K562 (cell line): ENCODE data around the gene CD69. TPM values are rescaled to one million over a fixed set of nuclear protein-coding genes. Genes with fewer than 3 reads are reported as not detected.

Experiments used
- BRD4 ChIP-seq: fragments of 200-600 bp; sonication (generic); IDR thresholded peaks from 2 replicates; pipeline ENCODE4 v1.6.1; 2017; ENCODE audit warnings: inconsistent platforms
- E2F6 ChIP-seq, 2 experiments: IDR thresholded peaks; 2 replicates each; pipeline ENCODE4 v1.6.1; 2011; ENCODE audit warnings: borderline replicate concordance in 1 of 2, control low read depth in 1 of 2, low read depth in 1 of 2, low read length in 1 of 2, mild to moderate bottlenecking in 1 of 2, mixed read lengths in 1 of 2, moderate library complexity in 1 of 2; ENCODE audit not compliant: insufficient read depth in 1 of 2, insufficient read length in 1 of 2, poor library complexity in 1 of 2, severe bottlenecking in 1 of 2; ENCODE audit errors: extremely low read depth in 1 of 2
- ETS1 ChIP-seq: conservative IDR thresholded peaks from 2 replicates; pipeline ENCODE4 v1.6.1; 2011; ENCODE audit warnings: low read depth, mild to moderate bottlenecking, low read length; ENCODE audit not compliant: control insufficient read depth
- MYBL2 ChIP-seq, 2 experiments: fragments of 450-650 bp in 1 of 2; sonication (generic) in 1 of 2; formaldehyde crosslinking in 1 of 2; IDR thresholded peaks; 2 replicates each; pipeline versions ENCODE4 v1.6.1 to v1.8.1; 2017 to 2022; ENCODE audit warnings: borderline replicate concordance in 1 of 2, inconsistent platforms in 1 of 2, low read depth in 1 of 2, mild to moderate bottlenecking in 1 of 2, missing genetic modification reagents in 1 of 2, moderate library complexity in 1 of 2
- NCOR1 ChIP-seq: fragments of 450-650 bp; IDR thresholded peaks from 2 replicates; pipeline ENCODE4 v1.6.1; 2016; ENCODE audit warnings: mild to moderate bottlenecking, moderate library complexity
- PCBP1 ChIP-seq: fragments of 200-400 bp; formaldehyde crosslinking; IDR thresholded peaks from 2 replicates; pipeline ENCODE4 v1.6.1; 2018; ENCODE audit warnings: mild to moderate bottlenecking, low read depth, low read length; ENCODE audit not compliant: poor library complexity, severe bottlenecking
- POLR2AphosphoS2 ChIP-seq: IDR thresholded peaks from 2 replicates; pipeline ENCODE4 v1.6.1; 2012; ENCODE audit warnings: low read length, improper control_type of control experiment
- RBM17 ChIP-seq: fragments of 200-400 bp; formaldehyde crosslinking; IDR thresholded peaks from 2 replicates; pipeline ENCODE4 v1.6.1; 2017; ENCODE audit warnings: low read depth, mild to moderate bottlenecking, low read length, borderline replicate concordance
- SMARCA5 ChIP-seq: fragments of 450-650 bp; IDR thresholded peaks from 2 replicates; pipeline ENCODE4 v1.6.1; 2016
- SOX6 ChIP-seq: fragments of 450-650 bp; IDR thresholded peaks from 2 replicates; pipeline ENCODE4 v1.6.1; 2014; ENCODE audit warnings: mild to moderate bottlenecking
- YBX1 ChIP-seq: fragments of 450-650 bp; IDR thresholded peaks from 2 replicates; pipeline ENCODE4 v1.7.1; 2016; ENCODE audit warnings: mild to moderate bottlenecking
- polyA plus RNA-seq, 8 experiments: library from polyadenylated mRNA; depleted of rRNA in 4 of 8; stranded (reverse) in 5 of 8; unstranded in 3 of 8; fragments of >200 nt; fragmentation: Nextera tagmentation in 2 of 8; fragmentation: Illumina TruSeq in 1 of 8; extraction: Ambion mirVana in 2 of 8; extraction: Trizol in 1 of 8; gene quantifications; 2 replicates each; pipeline versions ENCODE4 v1.2.1 to v1.2.3, GENCODE V29; 2011 to 2014; ENCODE audit warnings: inconsistent platforms in 1 of 8, missing spikeins in 1 of 8
- total RNA-seq, 7 experiments: library from RNA; depleted of rRNA in 6 of 7; stranded (reverse); fragments of >200 nt in 6 of 7; fragmentation: Illumina TruSeq in 2 of 7; extraction: Trizol in 2 of 7; gene quantifications; 2 replicates each; pipeline versions ENCODE4 v1.2.1 to v1.2.3, GENCODE V29; 2011 to 2021; ENCODE audit warnings: low replicate concordance in 1 of 7
- TF ChIP-seq, protein P1 (sequence below), 2 experiments: fragments of 150-350 bp in 1 of 2; IDR thresholded peaks; 2 replicates each; pipeline ENCODE4 v1.6.1; 2012 to 2016; ENCODE audit warnings: low read depth in 2 of 2, low read length in 2 of 2, mild to moderate bottlenecking in 1 of 2, moderate library complexity in 1 of 2
- TF ChIP-seq, protein P2 (sequence below): fragments of 450-650 bp; IDR thresholded peaks from 2 replicates; pipeline ENCODE4 v1.6.1; 2016; ENCODE audit warnings: mild to moderate bottlenecking
- TF ChIP-seq, protein P3 (sequence below), 3 experiments: IDR thresholded peaks in 2 of 3; conservative IDR thresholded peaks in 1 of 3; 2 replicates each; pipeline ENCODE4 v1.5.1; 2011 to 2012; ENCODE audit warnings: low read length in 3 of 3, mild to moderate bottlenecking in 3 of 3, control low read depth in 2 of 3, improper control_type of control experiment in 1 of 3, inconsistent platforms in 1 of 3, low read depth in 1 of 3, mixed read lengths in 1 of 3, moderate library complexity in 1 of 3; ENCODE audit not compliant: insufficient read depth in 2 of 3

Gene CD69
- total and polyA plus RNA-seq, 9 of the 15 experiments (the other 6 are each of a cell fraction or from before 2014, with no cell fraction given), result 11.7 to 243 (median 54.4) TPM

- TF ChIP-seq SMARCA5 (no peak), MYBL2 (IDR thresholded peaks at IDR 0.05; ENCODE audit: low read depth) (no peak), MYBL2 (CRISPR knock-in tag; IDR thresholded peaks at IDR 0.05; ENCODE audit: borderline replicate concordance) (no peak), RBM17 (no peak), NCOR1 (peak; percentile 48), PCBP1 (no peak), ETS1 (no peak), BRD4 (no peak), SOX6 (peak; percentile 69; the same call in 1 of the 2 replicates), E2F6 (IDR thresholded peaks at IDR 0.05; ENCODE audit: borderline replicate concordance in 1 of 2, extremely low read depth in 1 of 2, insufficient read depth in 1 of 2, insufficient read length in 1 of 2, low read depth in 1 of 2, low read length in 1 of 2, poor library complexity in 1 of 2, severe bottlenecking in 1 of 2) (no peak), YBX1 (no peak), POLR2AphosphoS2 (peak; percentile 97)
- TF ChIP-seq, protein P1, sequence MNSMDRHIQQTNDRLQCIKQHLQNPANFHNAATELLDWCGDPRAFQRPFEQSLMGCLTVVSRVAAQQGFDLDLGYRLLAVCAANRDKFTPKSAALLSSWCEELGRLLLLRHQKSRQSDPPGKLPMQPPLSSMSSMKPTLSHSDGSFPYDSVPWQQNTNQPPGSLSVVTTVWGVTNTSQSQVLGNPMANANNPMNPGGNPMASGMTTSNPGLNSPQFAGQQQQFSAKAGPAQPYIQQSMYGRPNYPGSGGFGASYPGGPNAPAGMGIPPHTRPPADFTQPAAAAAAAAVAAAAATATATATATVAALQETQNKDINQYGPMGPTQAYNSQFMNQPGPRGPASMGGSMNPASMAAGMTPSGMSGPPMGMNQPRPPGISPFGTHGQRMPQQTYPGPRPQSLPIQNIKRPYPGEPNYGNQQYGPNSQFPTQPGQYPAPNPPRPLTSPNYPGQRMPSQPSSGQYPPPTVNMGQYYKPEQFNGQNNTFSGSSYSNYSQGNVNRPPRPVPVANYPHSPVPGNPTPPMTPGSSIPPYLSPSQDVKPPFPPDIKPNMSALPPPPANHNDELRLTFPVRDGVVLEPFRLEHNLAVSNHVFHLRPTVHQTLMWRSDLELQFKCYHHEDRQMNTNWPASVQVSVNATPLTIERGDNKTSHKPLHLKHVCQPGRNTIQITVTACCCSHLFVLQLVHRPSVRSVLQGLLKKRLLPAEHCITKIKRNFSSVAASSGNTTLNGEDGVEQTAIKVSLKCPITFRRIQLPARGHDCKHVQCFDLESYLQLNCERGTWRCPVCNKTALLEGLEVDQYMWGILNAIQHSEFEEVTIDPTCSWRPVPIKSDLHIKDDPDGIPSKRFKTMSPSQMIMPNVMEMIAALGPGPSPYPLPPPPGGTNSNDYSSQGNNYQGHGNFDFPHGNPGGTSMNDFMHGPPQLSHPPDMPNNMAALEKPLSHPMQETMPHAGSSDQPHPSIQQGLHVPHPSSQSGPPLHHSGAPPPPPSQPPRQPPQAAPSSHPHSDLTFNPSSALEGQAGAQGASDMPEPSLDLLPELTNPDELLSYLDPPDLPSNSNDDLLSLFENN (IDR thresholded peaks at IDR 0.05; ENCODE audit: low read depth in 2 of 2, low read length in 2 of 2), result peak in 1 of 2 experiments; percentile 54; a peak in 1 of 4 replicates
- TF ChIP-seq, protein P2, sequence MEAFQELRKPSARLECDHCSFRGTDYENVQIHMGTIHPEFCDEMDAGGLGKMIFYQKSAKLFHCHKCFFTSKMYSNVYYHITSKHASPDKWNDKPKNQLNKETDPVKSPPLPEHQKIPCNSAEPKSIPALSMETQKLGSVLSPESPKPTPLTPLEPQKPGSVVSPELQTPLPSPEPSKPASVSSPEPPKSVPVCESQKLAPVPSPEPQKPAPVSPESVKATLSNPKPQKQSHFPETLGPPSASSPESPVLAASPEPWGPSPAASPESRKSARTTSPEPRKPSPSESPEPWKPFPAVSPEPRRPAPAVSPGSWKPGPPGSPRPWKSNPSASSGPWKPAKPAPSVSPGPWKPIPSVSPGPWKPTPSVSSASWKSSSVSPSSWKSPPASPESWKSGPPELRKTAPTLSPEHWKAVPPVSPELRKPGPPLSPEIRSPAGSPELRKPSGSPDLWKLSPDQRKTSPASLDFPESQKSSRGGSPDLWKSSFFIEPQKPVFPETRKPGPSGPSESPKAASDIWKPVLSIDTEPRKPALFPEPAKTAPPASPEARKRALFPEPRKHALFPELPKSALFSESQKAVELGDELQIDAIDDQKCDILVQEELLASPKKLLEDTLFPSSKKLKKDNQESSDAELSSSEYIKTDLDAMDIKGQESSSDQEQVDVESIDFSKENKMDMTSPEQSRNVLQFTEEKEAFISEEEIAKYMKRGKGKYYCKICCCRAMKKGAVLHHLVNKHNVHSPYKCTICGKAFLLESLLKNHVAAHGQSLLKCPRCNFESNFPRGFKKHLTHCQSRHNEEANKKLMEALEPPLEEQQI, result peak; percentile 76
- TF ChIP-seq, protein P3, sequence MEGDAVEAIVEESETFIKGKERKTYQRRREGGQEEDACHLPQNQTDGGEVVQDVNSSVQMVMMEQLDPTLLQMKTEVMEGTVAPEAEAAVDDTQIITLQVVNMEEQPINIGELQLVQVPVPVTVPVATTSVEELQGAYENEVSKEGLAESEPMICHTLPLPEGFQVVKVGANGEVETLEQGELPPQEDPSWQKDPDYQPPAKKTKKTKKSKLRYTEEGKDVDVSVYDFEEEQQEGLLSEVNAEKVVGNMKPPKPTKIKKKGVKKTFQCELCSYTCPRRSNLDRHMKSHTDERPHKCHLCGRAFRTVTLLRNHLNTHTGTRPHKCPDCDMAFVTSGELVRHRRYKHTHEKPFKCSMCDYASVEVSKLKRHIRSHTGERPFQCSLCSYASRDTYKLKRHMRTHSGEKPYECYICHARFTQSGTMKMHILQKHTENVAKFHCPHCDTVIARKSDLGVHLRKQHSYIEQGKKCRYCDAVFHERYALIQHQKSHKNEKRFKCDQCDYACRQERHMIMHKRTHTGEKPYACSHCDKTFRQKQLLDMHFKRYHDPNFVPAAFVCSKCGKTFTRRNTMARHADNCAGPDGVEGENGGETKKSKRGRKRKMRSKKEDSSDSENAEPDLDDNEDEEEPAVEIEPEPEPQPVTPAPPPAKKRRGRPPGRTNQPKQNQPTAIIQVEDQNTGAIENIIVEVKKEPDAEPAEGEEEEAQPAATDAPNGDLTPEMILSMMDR (IDR thresholded peaks at IDR 0.05 in 2 of 3, conservative IDR thresholded peaks at IDR 0.05 in 1 of 3; ENCODE audit: insufficient read depth in 2 of 3, low read depth in 1 of 3, low read length in 3 of 3), result peak in 1 of 3 experiments; percentile 53; a peak in 3 of 6 replicates
These were observed 9.2 kb downstream of the CD69 start (continued) for GRCh38 chr12:9751204-9752144.
